CD4-positive, alpha-beta memory T cell (primary cell): ENCODE results near the gene LCTL. TPM values are rescaled to one million over a fixed set of nuclear protein-coding genes. Genes with fewer than 3 reads are reported as not detected.

ENCODE experiments used
- CTCF ChIA-PET: fragments of 350-600 bp; sonication (Branson Sonifier 250); formaldehyde crosslinking; loops from one replicate; lab custom pipeline; 2021; ENCODE audit warnings: inconsistent platforms; ENCODE audit not compliant: partially characterized antibody; lab: Charles Lee
- POLR2A ChIA-PET: fragments of 350-600 bp; sonication (Branson Sonifier 250); formaldehyde crosslinking; loops from one replicate; lab custom pipeline; 2021; ENCODE audit not compliant: partially characterized antibody; lab: Charles Lee
- DNase-seq, 5 donors: peaks; one replicate each; pipeline versions ENCODE4 v3.0.0 to v3.0.0-alpha.2; 2020 to 2022; ENCODE audit warnings: mixed read lengths in 1 of 5
- H3K27ac ChIP-seq: one replicate; pipeline ENCODE4 v1.7.0; 2013; ENCODE audit warnings: low read depth, low read length
- H3K27me3 ChIP-seq: 2 replicates; pipeline ENCODE4 v1.7.0; 2013; ENCODE audit warnings: mild to moderate bottlenecking, low read length, moderate library complexity; ENCODE audit not compliant: insufficient read depth
- H3K36me3 ChIP-seq: 2 replicates; pipeline ENCODE4 v1.7.0; 2013; ENCODE audit warnings: mild to moderate bottlenecking, low read length, moderate library complexity; ENCODE audit not compliant: insufficient read depth
- H3K4me1 ChIP-seq: 2 replicates; pipeline ENCODE4 v1.7.0; 2013; ENCODE audit warnings: mild to moderate bottlenecking, low read length, moderate library complexity; ENCODE audit not compliant: insufficient read depth
- H3K4me3 ChIP-seq, 2 donors: one replicate each; pipeline ENCODE4 v1.7.0; 2013; ENCODE audit warnings: low read length in 2 of 2, mild to moderate bottlenecking in 1 of 2
- H3K9me3 ChIP-seq, 2 donors: one replicate each; pipeline ENCODE4 v1.7.0; 2013; ENCODE audit warnings: low read length in 2 of 2, control low read depth in 1 of 2; ENCODE audit not compliant: control insufficient read depth in 1 of 2
- H3K27ac Mint-ChIP-seq, 7 donors: one replicate each; pipeline ENCODE4 v1.8.0; 2020 to 2021; ENCODE audit warnings: mixed read lengths in 7 of 7, mild to moderate bottlenecking in 6 of 7, inconsistent platforms in 3 of 7, moderate library complexity in 3 of 7
- H3K27me3 Mint-ChIP-seq, 2 donors: one replicate each; pipeline ENCODE4 v1.8.0; 2020 to 2021; ENCODE audit warnings: mixed read lengths in 2 of 2
- H3K36me3 Mint-ChIP-seq, 2 donors: one replicate each; pipeline ENCODE4 v1.8.0; 2020 to 2021; ENCODE audit warnings: mixed read lengths in 2 of 2, inconsistent platforms in 1 of 2, mild to moderate bottlenecking in 1 of 2
- H3K4me1 Mint-ChIP-seq, 4 donors: one replicate each; pipeline ENCODE4 v1.8.0; 2020 to 2021; ENCODE audit warnings: mixed read lengths in 4 of 4, mild to moderate bottlenecking in 1 of 4
- H3K4me3 Mint-ChIP-seq, 8 donors: one replicate each; pipeline ENCODE4 v1.8.0; 2020 to 2021; ENCODE audit warnings: mixed read lengths in 8 of 8, mild to moderate bottlenecking in 7 of 8, moderate library complexity in 6 of 8, inconsistent platforms in 3 of 8
- H3K9me3 Mint-ChIP-seq, 8 donors: one replicate each; pipeline ENCODE4 v1.8.0; 2020 to 2021; ENCODE audit warnings: mixed read lengths in 8 of 8, mild to moderate bottlenecking in 5 of 8, inconsistent platforms in 3 of 8, moderate library complexity in 1 of 8
- intact Hi-C: fragments of 100-400 bp; cut with micrococcal nuclease; formaldehyde crosslinking; loops from one replicate; pipeline ENCODE4 v1.15.1; 2023
- polyA plus RNA-seq, 2 donors: library from polyadenylated mRNA; unstranded; fragments of 300-500 nt; fragmentation: Illumina TruSeq; gene quantifications; one replicate each; pipeline ENCODE4 v1.2.3, GENCODE V29; 2021
- total RNA-seq, 2 experiments: library from RNA; stranded (reverse); gene quantifications; one replicate each; pipeline ENCODE4 v1.2.3, GENCODE V29; 2021

Gene LCTL
- total and polyA plus RNA-seq, 4 experiments from 2014 or later: not detected

DNA sequence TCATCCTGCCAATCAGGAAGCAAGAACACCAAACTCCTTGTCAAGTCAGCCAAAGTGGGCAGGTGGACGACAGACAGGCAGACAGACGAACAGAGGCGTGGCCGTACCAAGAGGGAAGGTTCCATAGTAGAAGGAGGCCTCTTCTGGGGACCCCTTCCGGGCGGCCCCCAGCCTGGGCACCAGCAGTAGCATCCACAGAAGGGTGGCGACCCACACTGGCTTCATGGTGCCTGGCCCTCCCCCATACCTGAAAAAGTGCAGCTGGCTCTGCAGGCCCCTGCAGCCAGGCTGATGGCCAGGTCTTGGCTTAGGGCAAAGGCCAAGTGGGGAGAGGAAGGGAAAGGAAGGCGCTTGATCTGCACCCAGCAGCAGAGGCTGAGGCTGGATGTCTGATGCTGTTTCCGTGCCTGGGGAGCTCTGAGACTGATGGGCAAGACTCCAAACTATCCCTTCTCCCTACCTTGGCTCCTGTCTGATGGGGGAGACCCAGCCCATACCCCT, 607 bp downstream of the LCTL start:
- Histone ChIP-seq H3K27ac (no peak overlapping the region), H3K4me1 (peaks cover 5% of the 10 kb centered on the region), H3K4me3 (no peak overlapping the region), H3K27me3 (no peaks in the 10 kb centered on the region), H3K9me3 (no peaks in the 10 kb centered on the region), H3K36me3 (no peaks in the 10 kb centered on the region)
- intact Hi-C loops: loop anchor here (5.0 kb wide), 1 partner anchor 1248 kb away; no protein-coding TSS in a partner anchor
- Mint-ChIP-seq H3K9me3 (no peaks in the 10 kb centered on the region), H3K4me3 (no peak overlapping the region), H3K4me1 (peaks cover 4 to 7% (median 6%) of the 10 kb centered on the region in 4 donors), H3K27ac (peak overlapping the region in 1 of 7 donors; percentile 73), H3K27me3 (no peaks in the 10 kb centered on the region), H3K36me3 (no peaks in the 10 kb centered on the region)
- ChIA-PET POLR2A (no interaction called here), CTCF (interaction anchor here (1.0 kb wide), 2 partner anchors 10 to 138 kb away, joined by 3 read pairs; no protein-coding TSS in a partner anchor)
- DNase-seq: no peak

DNA sequence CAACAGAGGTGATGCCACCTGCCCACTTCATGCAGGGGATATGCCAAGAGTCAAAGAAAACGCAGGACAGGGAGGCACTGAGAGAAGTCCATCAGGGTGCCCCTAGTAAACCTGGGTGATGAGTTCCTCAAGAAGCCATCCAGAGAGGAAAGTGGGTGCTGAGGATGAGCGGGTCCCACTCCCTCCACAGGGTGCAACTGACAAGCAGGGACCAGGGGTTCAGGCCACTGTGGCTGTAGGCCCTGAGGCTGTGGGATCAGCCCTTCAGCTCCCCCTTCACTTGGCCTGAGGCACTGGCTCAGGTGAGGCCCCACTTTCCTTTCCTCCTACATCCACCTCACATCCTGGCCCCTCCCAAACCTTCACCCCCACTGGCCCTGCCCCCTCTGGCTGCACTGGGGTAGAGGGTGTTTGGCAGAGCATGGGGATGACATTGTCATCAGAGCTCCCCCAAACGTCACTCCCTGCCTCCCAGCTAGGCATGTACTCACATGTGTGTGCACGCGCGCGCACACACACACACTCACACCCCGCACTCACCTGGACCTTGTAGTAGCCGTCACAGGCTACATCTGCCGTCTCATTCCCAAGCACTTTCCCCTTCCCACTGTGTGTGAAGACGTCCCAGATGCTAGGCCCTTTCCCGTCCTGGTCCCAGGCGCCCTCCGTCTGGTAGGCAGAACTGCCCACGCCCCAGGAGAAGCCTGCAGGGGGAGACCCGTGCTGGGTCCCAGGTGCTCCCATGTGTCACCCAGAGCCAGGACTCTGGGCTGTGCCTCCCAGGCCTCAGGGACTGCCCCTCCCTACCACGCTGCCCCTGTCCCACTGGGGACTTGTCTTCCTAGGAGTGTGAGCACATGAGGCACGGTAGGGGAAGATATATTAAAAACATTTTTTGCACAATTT, 1.4 kb downstream of the LCTL start:
- Mint-ChIP-seq H3K27ac (no peak overlapping the region), H3K4me1 (peaks cover 4 to 7% (median 6%) of the 10 kb centered on the region in 4 donors), H3K9me3 (no peaks in the 10 kb centered on the region), H3K4me3 (peak overlapping the region in 1 of 8 donors; percentile 13), H3K36me3 (no peaks in the 10 kb centered on the region), H3K27me3 (no peaks in the 10 kb centered on the region)
- no peaks in the 10 kb centered on the region for H3K27me3 ChIP-seq
- H3K36me3 ChIP-seq: no peaks in the 10 kb centered on the region
- H3K4me1 ChIP-seq: peaks cover 5% of the 10 kb centered on the region
- ChIA-PET POLR2A (no interaction called here), CTCF (interaction anchor here (1.0 kb wide), 1 partner anchor 11 kb away, joined by 3 read pairs; no protein-coding TSS in a partner anchor)
- H3K9me3 ChIP-seq: no peaks in the 10 kb centered on the region
- DNase-seq: no peak
- intact Hi-C loops: loop anchor here (5.0 kb wide), 1 partner anchor 1247 kb away; no protein-coding TSS in a partner anchor
- H3K27ac ChIP-seq: no peak overlapping the region
- no peak overlapping the region for H3K4me3 ChIP-seq

DNA sequence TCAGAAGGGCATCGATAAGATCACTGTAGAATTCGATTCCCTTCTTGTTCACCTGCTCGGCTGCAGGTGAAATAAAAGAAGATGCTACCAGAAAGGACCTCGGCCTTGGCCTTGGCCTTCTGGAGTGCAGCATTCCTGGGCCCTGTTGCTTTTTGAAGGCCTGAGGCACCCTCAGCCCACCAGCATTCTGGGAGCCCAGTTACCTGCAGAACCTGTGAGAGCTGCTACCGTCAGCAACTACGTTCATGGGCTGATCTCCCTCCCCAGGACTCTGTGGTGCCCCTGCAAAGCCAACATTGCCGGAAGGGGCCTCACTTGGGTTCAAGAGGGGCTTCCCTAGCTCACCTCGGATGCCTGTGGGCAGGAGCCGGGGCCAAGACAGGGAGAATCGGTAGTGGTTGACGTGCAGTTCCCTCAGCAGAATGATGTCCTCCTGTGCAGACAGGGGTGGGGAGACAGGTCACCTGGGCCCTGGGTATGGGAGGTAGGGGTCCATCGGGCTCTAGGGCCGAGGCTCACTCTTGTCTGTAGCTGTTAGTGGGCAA, 2.2 kb downstream of the LCTL start:
- CTCF ChIA-PET: no interaction called here

GRCh38 chr15:66563126-66563525, 2.7 kb downstream of the LCTL start:
- intact Hi-C loops: no loop called here
- H3K9me3 ChIP-seq: no peaks in the 10 kb centered on the region
- H3K4me1 Mint-ChIP-seq: peaks cover 4 to 7% (median 6%) of the 10 kb centered on the region in 4 donors
- no peaks in the 10 kb centered on the region for H3K27me3 Mint-ChIP-seq
- no peak overlapping the region for H3K27ac Mint-ChIP-seq
- H3K9me3 Mint-ChIP-seq: no peaks in the 10 kb centered on the region
- no peak overlapping the region for H3K27ac ChIP-seq
- DNase-seq: no peak
- CTCF ChIA-PET: no interaction called here
- POLR2A ChIA-PET: no interaction called here
- no peaks in the 10 kb centered on the region for H3K27me3 ChIP-seq
- no peak overlapping the region for H3K4me3 ChIP-seq
- no peaks in the 10 kb centered on the region for H3K36me3 Mint-ChIP-seq
- H3K4me3 Mint-ChIP-seq: no peak overlapping the region
- no peaks in the 10 kb centered on the region for H3K36me3 ChIP-seq
- H3K4me1 ChIP-seq: peaks cover 5% of the 10 kb centered on the region

More for the DNA sequence above, 2.2 kb downstream of the LCTL start:
- no peak overlapping the region for H3K4me3 ChIP-seq
- no peak overlapping the region for H3K27ac Mint-ChIP-seq
- POLR2A ChIA-PET: no interaction called here
- no peaks in the 10 kb centered on the region for H3K27me3 Mint-ChIP-seq
- no peak overlapping the region for H3K4me3 Mint-ChIP-seq
- H3K9me3 Mint-ChIP-seq: no peaks in the 10 kb centered on the region
- no peaks in the 10 kb centered on the region for H3K36me3 ChIP-seq
- H3K9me3 ChIP-seq: no peaks in the 10 kb centered on the region
- no peak for DNase-seq
- peaks cover 4 to 7% (median 6%) of the 10 kb centered on the region in 4 donors for H3K4me1 Mint-ChIP-seq
- H3K27me3 ChIP-seq: no peaks in the 10 kb centered on the region
- no peak overlapping the region for H3K27ac ChIP-seq
- no peaks in the 10 kb centered on the region for H3K36me3 Mint-ChIP-seq
- peaks cover 5% of the 10 kb centered on the region for H3K4me1 ChIP-seq
- intact Hi-C loops: no loop called here

GRCh38 chr15:66560856-66561525, 4.8 kb downstream of the LCTL start:
- Histone ChIP-seq H3K9me3 (no peaks in the 10 kb centered on the region), H3K27me3 (no peaks in the 10 kb centered on the region), H3K4me3 (no peak overlapping the region), H3K27ac (no peak overlapping the region), H3K36me3 (no peaks in the 10 kb centered on the region), H3K4me1 (no peaks in the 10 kb centered on the region)
- ChIA-PET CTCF (no interaction called here), POLR2A (no interaction called here)
- H3K4me3 Mint-ChIP-seq: no peak overlapping the region
- H3K27ac Mint-ChIP-seq: no peak overlapping the region
- intact Hi-C loops: no loop called here
- no peaks in the 10 kb centered on the region for H3K36me3 Mint-ChIP-seq
- no peaks in the 10 kb centered on the region for H3K27me3 Mint-ChIP-seq
- H3K4me1 Mint-ChIP-seq: peaks cover 0 to 1% (median 0%) of the 10 kb centered on the region in 4 donors
- peaks cover 0 to 2% (median 0%) of the 10 kb centered on the region in 8 donors for H3K9me3 Mint-ChIP-seq
- DNase-seq: no peak

DNA sequence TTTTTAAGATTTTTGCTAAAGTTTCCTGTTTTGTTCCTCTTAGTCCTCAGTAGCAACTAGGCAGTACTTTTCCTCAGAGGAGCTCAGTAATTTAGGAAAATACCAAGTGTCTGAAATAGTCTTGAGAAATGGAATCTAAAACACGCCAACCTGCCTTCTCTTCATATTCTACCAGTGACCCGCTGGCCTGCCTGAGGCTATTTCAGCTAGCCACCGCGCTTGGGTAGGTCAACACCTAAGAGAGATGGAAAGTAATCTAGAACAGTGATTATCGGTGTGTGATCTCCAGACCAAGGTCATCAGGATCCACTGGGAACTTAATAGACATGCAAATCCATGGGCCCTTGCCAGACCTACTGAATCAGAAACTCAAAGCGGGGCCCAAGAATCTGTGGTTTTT, 7.5 kb downstream of the LCTL start:
- Histone ChIP-seq H3K27ac (no peak overlapping the region), H3K4me1 (no peaks in the 10 kb centered on the region), H3K27me3 (no peaks in the 10 kb centered on the region), H3K4me3 (no peak overlapping the region), H3K36me3 (no peaks in the 10 kb centered on the region), H3K9me3 (no peaks in the 10 kb centered on the region)
- peaks cover 0 to 7% (median 5%) of the 10 kb centered on the region in 8 donors for H3K9me3 Mint-ChIP-seq
- no peak overlapping the region for H3K4me3 Mint-ChIP-seq
- H3K27me3 Mint-ChIP-seq: no peaks in the 10 kb centered on the region
- ChIA-PET POLR2A (no interaction called here), CTCF (no interaction called here)
- no peaks in the 10 kb centered on the region for H3K36me3 Mint-ChIP-seq
- intact Hi-C loops: no loop called here
- DNase-seq: no peak
- no peak overlapping the region for H3K27ac Mint-ChIP-seq
- no peaks in the 10 kb centered on the region for H3K4me1 Mint-ChIP-seq

GRCh38 chr15:66555685-66556084, 10.1 kb downstream of the LCTL start:
- intact Hi-C loops: no loop called here
- H3K9me3 ChIP-seq: no peaks in the 10 kb centered on the region
- ChIA-PET POLR2A (no interaction called here), CTCF (interaction anchor here (1.0 kb wide), 1 partner anchor 11 kb away, joined by 3 read pairs; no protein-coding TSS in a partner anchor)
- no peaks in the 10 kb centered on the region for H3K4me1 ChIP-seq
- Mint-ChIP-seq H3K4me3 (no peak overlapping the region), H3K9me3 (peaks cover 0 to 7% (median 5%) of the 10 kb centered on the region in 8 donors), H3K27ac (no peak overlapping the region), H3K27me3 (no peaks in the 10 kb centered on the region), H3K36me3 (peaks cover 5 to 8% of the 10 kb centered on the region in 2 donors), H3K4me1 (no peaks in the 10 kb centered on the region)
- no peak overlapping the region for H3K27ac ChIP-seq
- H3K36me3 ChIP-seq: no peaks in the 10 kb centered on the region
- DNase-seq: no peak
- H3K4me3 ChIP-seq: no peak overlapping the region
- H3K27me3 ChIP-seq: no peaks in the 10 kb centered on the region
